Natural killer cell (primary cell): ENCODE measurements around the gene UGDH. TPM values are rescaled to one million over a fixed set of nuclear protein-coding genes. Genes with fewer than 3 reads are reported as not detected.
"Not testable (repeated sequence)": the region's sequence is repeated elsewhere in the genome, so short reads cannot be mapped to it uniquely, and the experiment has no call there.

ENCODE experiments used
- ATAC-seq, 3 donors: fragments of 150-1000 bp in 2 of 3; fragments of 200-7000 bp in 1 of 3; cut with Tn5 transposase; 1 replicate in 1 of 3; 2 replicates in 2 of 3; pipeline ENCODE4 v1.10.0; 2021; ENCODE audit warnings: mild to moderate bottlenecking in 2 of 3, moderate library complexity in 2 of 3
- DNase-seq, 2 donors: peaks; one replicate each; pipeline versions ENCODE4 v3.0.0 to v3.0.0-alpha.2; 2013 to 2021; ENCODE audit warnings: mixed read lengths in 1 of 2
- H3K27ac ChIP-seq: one replicate; pipeline ENCODE4 v1.5.1; 2013; ENCODE audit warnings: mild to moderate bottlenecking, low read length
- H3K27me3 ChIP-seq: one replicate; pipeline ENCODE4 v1.6.1; 2013; ENCODE audit warnings: low read length; ENCODE audit not compliant: control insufficient read depth, insufficient read depth
- H3K36me3 ChIP-seq: one replicate; pipeline ENCODE4 v1.6.1; 2013; ENCODE audit warnings: low read length; ENCODE audit not compliant: control insufficient read depth, insufficient read depth
- H3K4me1 ChIP-seq: one replicate; pipeline ENCODE4 v1.6.1; 2013; ENCODE audit warnings: low read length; ENCODE audit not compliant: control insufficient read depth, insufficient read depth
- H3K4me3 ChIP-seq: one replicate; pipeline ENCODE4 v1.5.1; 2013; ENCODE audit warnings: low read length
- H3K9me3 ChIP-seq: one replicate; pipeline ENCODE4 v1.6.1; 2013; ENCODE audit warnings: low read length; ENCODE audit not compliant: control insufficient read depth, insufficient read depth
- H3K27ac Mint-ChIP-seq, 2 donors: one replicate each; pipeline ENCODE4 v1.8.0; 2022; ENCODE audit warnings: mild to moderate bottlenecking in 2 of 2, mixed read lengths in 2 of 2, moderate library complexity in 1 of 2
- H3K27me3 Mint-ChIP-seq, 2 donors: one replicate each; pipeline ENCODE4 v1.8.0; 2022; ENCODE audit warnings: low read depth in 2 of 2, mixed read lengths in 2 of 2
- H3K36me3 Mint-ChIP-seq: one replicate; pipeline ENCODE4 v1.8.0; 2022; ENCODE audit warnings: mixed read lengths
- H3K4me1 Mint-ChIP-seq, 2 donors: one replicate each; pipeline ENCODE4 v1.8.0; 2022; ENCODE audit warnings: mixed read lengths in 2 of 2
- H3K4me3 Mint-ChIP-seq: one replicate; pipeline ENCODE4 v1.8.0; 2022; ENCODE audit warnings: mild to moderate bottlenecking, moderate library complexity, mixed read lengths
- H3K9me3 Mint-ChIP-seq, 2 donors: one replicate each; pipeline ENCODE4 v1.8.0; 2022; ENCODE audit warnings: mixed read lengths in 2 of 2
- WGBS: methylation state at CpG from one replicate; pipeline ENCODE4 v1.1.7; 2013; ENCODE audit warnings: missing lambda C conversion rate; ENCODE audit not compliant: insufficient coverage; 5-methylcytosine and 5-hydroxymethylcytosine counted together
- intact Hi-C: fragments of 100-400 bp; cut with micrococcal nuclease; formaldehyde crosslinking; loops from one replicate; pipeline ENCODE4 v1.14.2; 2022
- total RNA-seq, 4 donors: library from RNA; stranded (reverse); fragments of 120-200 nt in 1 of 4; gene quantifications; one replicate each; pipeline versions ENCODE4 v1.2.3 to v1.2.4, GENCODE V29; 2013 to 2022
- TF ChIP-seq, protein P1 (sequence below): fragments of 200-600 bp; IDR thresholded peaks from one replicate; pipeline ENCODE4 v1.8.0; 2022; ENCODE audit warnings: antibody characterized with exemption

Gene UGDH
- total RNA-seq, 3 donors from 2014 or later (not counting 1 experiment from before 2014, with no cell fraction given), result 12.2 to 14.8 (median 13.6) TPM

GRCh38 chr4:39548425-39549067 lies 21.3 kb upstream of the UGDH start:
- H3K4me1 Mint-ChIP-seq, result no peaks in the 10 kb centered on the region
- no peaks in the 10 kb centered on the region for H3K36me3 Mint-ChIP-seq
- H3K27ac Mint-ChIP-seq, result no peak overlapping the region
- Histone ChIP-seq H3K27me3 (no peaks in the 10 kb centered on the region), H3K4me3 (no peak overlapping the region), H3K4me1 (no peaks in the 10 kb centered on the region), H3K9me3 (no peaks in the 10 kb centered on the region), H3K27ac (no peak overlapping the region), H3K36me3 (peaks cover 3% of the 10 kb centered on the region)
- no peak for ATAC-seq
- TF ChIP-seq, protein P1, sequence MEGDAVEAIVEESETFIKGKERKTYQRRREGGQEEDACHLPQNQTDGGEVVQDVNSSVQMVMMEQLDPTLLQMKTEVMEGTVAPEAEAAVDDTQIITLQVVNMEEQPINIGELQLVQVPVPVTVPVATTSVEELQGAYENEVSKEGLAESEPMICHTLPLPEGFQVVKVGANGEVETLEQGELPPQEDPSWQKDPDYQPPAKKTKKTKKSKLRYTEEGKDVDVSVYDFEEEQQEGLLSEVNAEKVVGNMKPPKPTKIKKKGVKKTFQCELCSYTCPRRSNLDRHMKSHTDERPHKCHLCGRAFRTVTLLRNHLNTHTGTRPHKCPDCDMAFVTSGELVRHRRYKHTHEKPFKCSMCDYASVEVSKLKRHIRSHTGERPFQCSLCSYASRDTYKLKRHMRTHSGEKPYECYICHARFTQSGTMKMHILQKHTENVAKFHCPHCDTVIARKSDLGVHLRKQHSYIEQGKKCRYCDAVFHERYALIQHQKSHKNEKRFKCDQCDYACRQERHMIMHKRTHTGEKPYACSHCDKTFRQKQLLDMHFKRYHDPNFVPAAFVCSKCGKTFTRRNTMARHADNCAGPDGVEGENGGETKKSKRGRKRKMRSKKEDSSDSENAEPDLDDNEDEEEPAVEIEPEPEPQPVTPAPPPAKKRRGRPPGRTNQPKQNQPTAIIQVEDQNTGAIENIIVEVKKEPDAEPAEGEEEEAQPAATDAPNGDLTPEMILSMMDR, result no peak
- DNase-seq, result no peak
- intact Hi-C loops, result no loop called here
- H3K4me3 Mint-ChIP-seq, result no peak overlapping the region
- H3K9me3 Mint-ChIP-seq, result no peaks in the 10 kb centered on the region
- no peaks in the 10 kb centered on the region for H3K27me3 Mint-ChIP-seq
- 97% methylated on average over 2 of the region's 3 CpGs for WGBS

GRCh38 chr4:39544580-39545315 lies 17.5 kb upstream of the UGDH start:
- no peak for DNase-seq

GRCh38 chr4:39544080-39544479 lies 16.8 kb upstream of the UGDH start:
- ATAC-seq, H3K27me3 Mint-ChIP-seq, DNase-seq, intact Hi-C loops, H3K4me3 Mint-ChIP-seq, H3K4me1 Mint-ChIP-seq, H3K9me3 ChIP-seq, H3K27me3 ChIP-seq, H3K36me3 ChIP-seq, H3K27ac Mint-ChIP-seq, H3K27ac ChIP-seq, H3K4me3 ChIP-seq, H3K36me3 Mint-ChIP-seq, H3K9me3 Mint-ChIP-seq, H3K4me1 ChIP-seq: not testable (repeated sequence)
- 97% methylated on average over 4 of the region's 4 CpGs for WGBS

More at GRCh38 chr4:39544580-39545315, 17.5 kb upstream of the UGDH start:
- Histone ChIP-seq H3K4me1 (no peaks in the 10 kb centered on the region), H3K4me3 (no peak overlapping the region), H3K36me3 (peaks cover 3% of the 10 kb centered on the region), H3K9me3 (no peaks in the 10 kb centered on the region), H3K27me3 (no peaks in the 10 kb centered on the region), H3K27ac (no peak overlapping the region)
- intact Hi-C loops, result no loop called here
- no peak for ATAC-seq
- Mint-ChIP-seq H3K4me3 (no peak overlapping the region), H3K27me3 (no peaks in the 10 kb centered on the region), H3K36me3 (no peaks in the 10 kb centered on the region), H3K27ac (no peak overlapping the region), H3K4me1 (no peaks in the 10 kb centered on the region), H3K9me3 (no peaks in the 10 kb centered on the region)
- TF ChIP-seq, protein P1, result no peak
- no CpG with 5 or more reads among the region's 1 CpG for WGBS

GRCh38 chr4:39543034-39543433 lies 15.8 kb upstream of the UGDH start:
- no peak overlapping the region for H3K27ac Mint-ChIP-seq
- H3K9me3 Mint-ChIP-seq, result no peaks in the 10 kb centered on the region
- Histone ChIP-seq H3K27ac (no peak overlapping the region), H3K4me1 (no peaks in the 10 kb centered on the region), H3K27me3 (no peaks in the 10 kb centered on the region), H3K4me3 (no peak overlapping the region), H3K9me3 (no peaks in the 10 kb centered on the region), H3K36me3 (no peaks in the 10 kb centered on the region)
- ATAC-seq, result no peak
- H3K4me3 Mint-ChIP-seq, result no peak overlapping the region
- intact Hi-C loops, result no loop called here
- no peaks in the 10 kb centered on the region for H3K36me3 Mint-ChIP-seq
- TF ChIP-seq, protein P1, result no peak
- no peak for DNase-seq
- no peaks in the 10 kb centered on the region for H3K27me3 Mint-ChIP-seq
- 90% methylated on average over 5 of the region's 5 CpGs for WGBS
- H3K4me1 Mint-ChIP-seq, result no peaks in the 10 kb centered on the region
